DOHH2 (cell line): ENCODE measurements around the gene LARGE1.

Experiments
- CTCF ChIP-seq: fragments of 200-600 bp; sonication (generic); IDR thresholded peaks from one replicate; pipeline ENCODE4 v1.5.1; 2014; ENCODE audit warnings: antibody characterized with exemption, mild to moderate bottlenecking, low read depth, low read length; ENCODE audit not compliant: poor library complexity, severe bottlenecking
- EZH2phosphoT487 ChIP-seq: fragments of 200-600 bp; sonication (generic); IDR thresholded peaks from 2 replicates; pipeline ENCODE4 v1.6.1; 2017; ENCODE audit warnings: borderline replicate concordance, mild to moderate bottlenecking, antibody characterized with exemption, low read length, moderate library complexity, mixed read lengths

- TF ChIP-seq CTCF (no peak), EZH2phosphoT487 (no peak)
Observed at GRCh38 chr22:33861216-33861875, 58.9 kb downstream of the LARGE1 start.
